K562 (cell line): ENCODE measurements around the gene DESI2. TPM values are rescaled to one million over a fixed set of nuclear protein-coding genes. Genes with fewer than 3 reads are reported as not detected.

Experiments
- CCNT2 ChIP-seq: IDR thresholded peaks from 2 replicates; pipeline ENCODE4 v1.6.1; 2011; ENCODE audit warnings: borderline replicate concordance, low read depth, mild to moderate bottlenecking, moderate library complexity, mixed read lengths, low read length; ENCODE audit not compliant: insufficient read length; ENCODE audit errors: extremely low read depth
- CEBPG ChIP-seq, 3 experiments: fragments of 200-800 bp in 1 of 3; sonication (Bioruptor generic) in 1 of 3; sonication (generic) in 1 of 3; formaldehyde crosslinking in 1 of 3; IDR thresholded peaks in 2 of 3; conservative IDR thresholded peaks in 1 of 3; 2 replicates each; pipeline versions ENCODE4 v1.6.1 to v1.8.0; 2016 to 2022; ENCODE audit warnings: missing compliant biosample characterization in 2 of 3, missing genetic modification characterization in 2 of 3, mild to moderate bottlenecking in 1 of 3, missing genetic modification reagents in 1 of 3
- HDGF ChIP-seq: fragments of 450-650 bp; IDR thresholded peaks from 2 replicates; pipeline ENCODE4 v1.6.1; 2016
- PHB ChIP-seq: fragments of 250-450 bp; sonication (Bioruptor Pico); IDR thresholded peaks from 2 replicates; pipeline ENCODE4 v1.5.0; 2021
- TCF3 ChIP-seq: sonication (generic); formaldehyde crosslinking; IDR thresholded peaks from 2 replicates; pipeline ENCODE4 v1.4.0; 2020; ENCODE audit warnings: mild to moderate bottlenecking, missing genetic modification reagents
- XRCC4 ChIP-seq: IDR thresholded peaks from one replicate; pipeline ENCODE4 v1.6.1; 2011; ENCODE audit not compliant: insufficient read depth, insufficient read length; ENCODE audit errors: extremely low read depth
- ZNF3 ChIP-seq: fragments of 250-450 bp; sonication (Bioruptor Pico); IDR thresholded peaks from 2 replicates; pipeline ENCODE4 v1.5.0; 2021; ENCODE audit warnings: mild to moderate bottlenecking, moderate library complexity
- ZNF354B ChIP-seq: fragments of 250-450 bp; sonication (Bioruptor Pico); IDR thresholded peaks from 2 replicates; pipeline ENCODE4 v1.4.0; 2020
- polyA plus RNA-seq, 8 experiments: library from polyadenylated mRNA; depleted of rRNA in 4 of 8; stranded (reverse) in 5 of 8; unstranded in 3 of 8; fragments of >200 nt; fragmentation: Nextera tagmentation in 2 of 8; fragmentation: Illumina TruSeq in 1 of 8; extraction: Ambion mirVana in 2 of 8; extraction: Trizol in 1 of 8; gene quantifications; 2 replicates each; pipeline versions ENCODE4 v1.2.1 to v1.2.3, GENCODE V29; 2011 to 2014; ENCODE audit warnings: inconsistent platforms in 1 of 8, missing spikeins in 1 of 8
- total RNA-seq, 7 experiments: library from RNA; depleted of rRNA in 6 of 7; stranded (reverse); fragments of >200 nt in 6 of 7; fragmentation: Illumina TruSeq in 2 of 7; extraction: Trizol in 2 of 7; gene quantifications; 2 replicates each; pipeline versions ENCODE4 v1.2.1 to v1.2.3, GENCODE V29; 2011 to 2021; ENCODE audit warnings: low replicate concordance in 1 of 7
- TF ChIP-seq, protein P1 (sequence below): fragments of 450-650 bp; formaldehyde crosslinking; IDR thresholded peaks from 2 replicates; pipeline ENCODE4 v1.4.0; 2020; ENCODE audit warnings: mild to moderate bottlenecking, moderate library complexity
- TF ChIP-seq, protein P2 (sequence below), 2 experiments: IDR thresholded peaks; 2 replicates each; pipeline ENCODE4 v1.6.1; 2011; ENCODE audit warnings: borderline replicate concordance in 1 of 2, control low read depth in 1 of 2, low read depth in 1 of 2, low read length in 1 of 2, mild to moderate bottlenecking in 1 of 2, mixed read lengths in 1 of 2, moderate library complexity in 1 of 2; ENCODE audit not compliant: insufficient read depth in 1 of 2, insufficient read length in 1 of 2, poor library complexity in 1 of 2, severe bottlenecking in 1 of 2; ENCODE audit errors: extremely low read depth in 1 of 2
- TF ChIP-seq, protein P3 (sequence below): fragments of 250-450 bp; sonication (Bioruptor Pico); IDR thresholded peaks from 2 replicates; pipeline ENCODE4 v1.8.0; 2022; ENCODE audit warnings: inconsistent platforms
- TF ChIP-seq, protein P4 (sequence below): fragments of 250-450 bp; sonication (Bioruptor Pico); IDR thresholded peaks from 2 replicates; pipeline ENCODE4 v1.8.0; 2022; ENCODE audit warnings: inconsistent platforms, mild to moderate bottlenecking, moderate library complexity, borderline replicate concordance
- TF ChIP-seq, protein P5 (sequence below): fragments of 450-650 bp; IDR thresholded peaks from 2 replicates; pipeline ENCODE4 v1.6.1; 2018; ENCODE audit warnings: mild to moderate bottlenecking, low read depth; ENCODE audit not compliant: partially characterized antibody

DESI2 gene
- total and polyA plus RNA-seq, 9 of the 15 experiments (the other 6 are each of a cell fraction or from before 2014, with no cell fraction given) = 17.4 to 59.4 (median 38.4) TPM

DNA sequence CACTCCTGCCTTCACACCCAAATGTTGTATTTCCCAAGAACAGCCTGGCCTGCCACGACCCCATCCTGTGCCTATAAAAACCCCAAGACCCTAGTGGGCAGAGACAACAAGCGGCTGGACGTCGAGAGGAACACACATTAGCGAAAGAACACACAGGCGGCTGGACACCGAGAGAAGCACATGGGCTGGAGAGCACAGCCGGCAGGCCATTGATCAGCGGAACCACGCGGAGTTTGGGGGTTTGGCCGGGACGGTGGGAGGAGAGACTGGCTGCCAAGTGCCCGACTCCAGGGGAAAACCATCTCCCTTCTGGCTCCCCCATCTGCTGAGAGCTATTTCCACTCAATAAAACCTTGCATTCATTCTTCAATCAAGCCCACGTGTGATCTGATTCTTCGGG lies 10.4 kb upstream of the DESI2 start (continued):
- TF ChIP-seq, protein P1, sequence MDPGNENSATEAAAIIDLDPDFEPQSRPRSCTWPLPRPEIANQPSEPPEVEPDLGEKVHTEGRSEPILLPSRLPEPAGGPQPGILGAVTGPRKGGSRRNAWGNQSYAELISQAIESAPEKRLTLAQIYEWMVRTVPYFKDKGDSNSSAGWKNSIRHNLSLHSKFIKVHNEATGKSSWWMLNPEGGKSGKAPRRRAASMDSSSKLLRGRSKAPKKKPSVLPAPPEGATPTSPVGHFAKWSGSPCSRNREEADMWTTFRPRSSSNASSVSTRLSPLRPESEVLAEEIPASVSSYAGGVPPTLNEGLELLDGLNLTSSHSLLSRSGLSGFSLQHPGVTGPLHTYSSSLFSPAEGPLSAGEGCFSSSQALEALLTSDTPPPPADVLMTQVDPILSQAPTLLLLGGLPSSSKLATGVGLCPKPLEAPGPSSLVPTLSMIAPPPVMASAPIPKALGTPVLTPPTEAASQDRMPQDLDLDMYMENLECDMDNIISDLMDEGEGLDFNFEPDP = no peak
- TF ChIP-seq XRCC4 (no peak), CCNT2 (no peak), PHB (CRISPR knock-in tag) (no peak), HDGF (no peak), TCF3 (CRISPR knock-in tag) (no peak), ZNF3 (CRISPR knock-in tag) (no peak), ZNF354B (CRISPR knock-in tag) (no peak), CEBPG (CRISPR knock-in tag; IDR thresholded peaks at IDR 0.05) (no peak), CEBPG (tag; conservative IDR thresholded peaks at IDR 0.05 in 1 of 2, IDR thresholded peaks at IDR 0.05 in 1 of 2) (no peak)
- TF ChIP-seq, protein P2, sequence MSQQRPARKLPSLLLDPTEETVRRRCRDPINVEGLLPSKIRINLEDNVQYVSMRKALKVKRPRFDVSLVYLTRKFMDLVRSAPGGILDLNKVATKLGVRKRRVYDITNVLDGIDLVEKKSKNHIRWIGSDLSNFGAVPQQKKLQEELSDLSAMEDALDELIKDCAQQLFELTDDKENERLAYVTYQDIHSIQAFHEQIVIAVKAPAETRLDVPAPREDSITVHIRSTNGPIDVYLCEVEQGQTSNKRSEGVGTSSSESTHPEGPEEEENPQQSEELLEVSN (IDR thresholded peaks at IDR 0.05; ENCODE audit: borderline replicate concordance in 1 of 2, extremely low read depth in 1 of 2, insufficient read depth in 1 of 2, insufficient read length in 1 of 2, low read depth in 1 of 2, low read length in 1 of 2, poor library complexity in 1 of 2, severe bottlenecking in 1 of 2) = peak in 1 of 2 experiments; percentile 40
- TF ChIP-seq, protein P3, sequence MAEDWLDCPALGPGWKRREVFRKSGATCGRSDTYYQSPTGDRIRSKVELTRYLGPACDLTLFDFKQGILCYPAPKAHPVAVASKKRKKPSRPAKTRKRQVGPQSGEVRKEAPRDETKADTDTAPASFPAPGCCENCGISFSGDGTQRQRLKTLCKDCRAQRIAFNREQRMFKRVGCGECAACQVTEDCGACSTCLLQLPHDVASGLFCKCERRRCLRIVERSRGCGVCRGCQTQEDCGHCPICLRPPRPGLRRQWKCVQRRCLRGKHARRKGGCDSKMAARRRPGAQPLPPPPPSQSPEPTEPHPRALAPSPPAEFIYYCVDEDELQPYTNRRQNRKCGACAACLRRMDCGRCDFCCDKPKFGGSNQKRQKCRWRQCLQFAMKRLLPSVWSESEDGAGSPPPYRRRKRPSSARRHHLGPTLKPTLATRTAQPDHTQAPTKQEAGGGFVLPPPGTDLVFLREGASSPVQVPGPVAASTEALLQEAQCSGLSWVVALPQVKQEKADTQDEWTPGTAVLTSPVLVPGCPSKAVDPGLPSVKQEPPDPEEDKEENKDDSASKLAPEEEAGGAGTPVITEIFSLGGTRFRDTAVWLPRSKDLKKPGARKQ (CRISPR knock-in tag) = no peak
- TF ChIP-seq, protein P4, sequence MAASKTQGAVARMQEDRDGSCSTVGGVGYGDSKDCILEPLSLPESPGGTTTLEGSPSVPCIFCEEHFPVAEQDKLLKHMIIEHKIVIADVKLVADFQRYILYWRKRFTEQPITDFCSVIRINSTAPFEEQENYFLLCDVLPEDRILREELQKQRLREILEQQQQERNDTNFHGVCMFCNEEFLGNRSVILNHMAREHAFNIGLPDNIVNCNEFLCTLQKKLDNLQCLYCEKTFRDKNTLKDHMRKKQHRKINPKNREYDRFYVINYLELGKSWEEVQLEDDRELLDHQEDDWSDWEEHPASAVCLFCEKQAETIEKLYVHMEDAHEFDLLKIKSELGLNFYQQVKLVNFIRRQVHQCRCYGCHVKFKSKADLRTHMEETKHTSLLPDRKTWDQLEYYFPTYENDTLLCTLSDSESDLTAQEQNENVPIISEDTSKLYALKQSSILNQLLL (CRISPR knock-in tag) = no peak
- TF ChIP-seq, protein P5, sequence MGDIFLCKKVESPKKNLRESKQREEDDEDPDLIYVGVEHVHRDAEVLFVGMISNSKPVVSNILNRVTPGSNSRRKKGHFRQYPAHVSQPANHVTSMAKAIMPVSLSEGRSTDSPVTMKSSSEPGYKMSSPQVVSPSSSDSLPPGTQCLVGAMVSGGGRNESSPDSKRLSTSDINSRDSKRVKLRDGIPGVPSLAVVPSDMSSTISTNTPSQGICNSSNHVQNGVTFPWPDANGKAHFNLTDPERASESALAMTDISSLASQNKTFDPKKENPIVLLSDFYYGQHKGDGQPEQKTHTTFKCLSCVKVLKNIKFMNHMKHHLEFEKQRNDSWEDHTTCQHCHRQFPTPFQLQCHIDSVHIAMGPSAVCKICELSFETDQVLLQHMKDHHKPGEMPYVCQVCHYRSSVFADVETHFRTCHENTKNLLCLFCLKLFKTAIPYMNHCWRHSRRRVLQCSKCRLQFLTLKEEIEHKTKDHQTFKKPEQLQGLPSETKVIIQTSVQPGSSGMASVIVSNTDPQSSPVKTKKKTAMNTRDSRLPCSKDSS = no peak
